ENCODE data around the gene CCDC57.

Gene CCDC57

DNA sequence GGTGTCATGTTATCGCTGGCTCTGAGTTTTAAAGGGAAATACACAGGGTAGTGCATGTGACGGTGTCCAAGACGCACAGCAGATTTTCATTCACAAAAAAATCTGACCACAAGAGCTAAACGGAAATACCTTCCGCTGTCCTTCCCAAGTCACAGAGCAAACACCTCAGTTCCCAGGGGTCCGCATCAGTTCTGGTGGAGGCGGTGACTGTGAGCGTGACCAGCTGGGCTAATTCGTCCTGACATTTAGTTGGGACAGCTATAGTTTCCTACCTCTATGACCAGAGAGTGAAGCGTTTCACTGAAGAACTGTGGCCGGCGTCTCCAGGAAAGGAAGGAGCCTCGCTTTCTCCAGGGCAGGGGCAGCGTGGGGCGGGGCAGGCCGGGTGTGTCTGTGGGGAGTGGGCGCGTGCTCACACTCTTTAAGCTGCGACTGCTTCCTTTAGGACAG, 104.1 kb downstream of the CCDC57 start:
- Mint-ChIP-seq H3K36me3 (ENCODE audit: low read depth) (no peaks in the 10 kb centered on the region), H3K4me3 (no peak overlapping the region), H3K9me3 (no peaks in the 10 kb centered on the region), H3K4me1 (ENCODE audit: low read depth) (peaks cover 32% of the 10 kb centered on the region), H3K27ac (peak overlapping the region; percentile 58), H3K27me3 (no peaks in the 10 kb centered on the region)

DNA sequence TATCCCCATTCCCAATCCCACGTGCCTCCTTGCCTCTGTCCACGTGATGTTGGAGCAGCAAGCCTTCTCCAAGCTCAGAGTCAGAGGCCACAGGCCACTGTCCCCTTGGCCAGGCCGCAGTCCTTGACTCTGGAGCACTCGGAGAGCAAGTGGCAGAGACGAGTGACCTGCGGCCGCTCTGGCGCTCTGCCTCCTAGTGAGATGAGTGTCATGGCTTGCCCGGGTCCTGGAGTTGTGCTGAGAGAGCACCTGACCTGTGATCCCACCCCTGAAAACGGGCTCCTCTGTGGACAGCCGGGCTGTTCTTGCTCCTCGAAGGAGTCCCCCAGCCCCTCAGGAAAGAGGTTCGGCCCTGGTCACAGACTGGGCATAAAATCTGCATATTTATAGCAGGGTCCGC, 104.6 kb downstream of the CCDC57 start:
- Mint-ChIP-seq H3K27ac (no peak overlapping the region), H3K9me3 (no peaks in the 10 kb centered on the region), H3K4me1 (ENCODE audit: low read depth) (peaks cover 32% of the 10 kb centered on the region), H3K4me3 (no peak overlapping the region), H3K36me3 (ENCODE audit: low read depth) (no peaks in the 10 kb centered on the region), H3K27me3 (no peaks in the 10 kb centered on the region)

DNA sequence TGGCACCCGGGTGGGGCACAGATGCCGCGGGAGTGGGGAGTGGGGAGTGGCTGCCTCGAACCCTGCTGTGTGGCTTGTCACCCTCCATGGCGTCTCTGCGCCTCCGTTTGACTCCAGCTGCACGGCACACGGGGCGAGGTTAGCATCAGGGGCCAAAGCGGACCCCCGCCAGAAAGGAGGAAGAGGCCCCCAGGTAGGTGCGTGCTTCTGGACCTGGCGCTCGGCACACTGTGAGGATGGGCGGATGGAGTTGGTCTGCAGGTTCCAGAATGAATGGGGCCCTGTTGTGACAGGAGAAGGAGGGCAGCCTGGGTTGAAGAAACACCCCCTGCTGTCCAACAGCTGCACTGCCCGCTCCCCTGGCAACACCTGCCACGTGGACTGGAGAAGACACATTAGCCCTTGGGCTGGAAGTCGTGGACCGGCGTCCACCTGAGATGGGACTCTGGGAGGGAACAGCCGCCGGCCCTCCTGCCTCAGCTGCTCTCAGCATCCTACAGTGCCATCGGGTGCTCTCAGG, 105.2 kb downstream of the CCDC57 start:
- Mint-ChIP-seq H3K36me3 (ENCODE audit: low read depth) (no peaks in the 10 kb centered on the region), H3K4me3 (no peak overlapping the region), H3K27ac (peak overlapping the region; percentile 97), H3K9me3 (no peaks in the 10 kb centered on the region), H3K4me1 (ENCODE audit: low read depth) (peaks cover 33% of the 10 kb centered on the region), H3K27me3 (no peaks in the 10 kb centered on the region)

DNA sequence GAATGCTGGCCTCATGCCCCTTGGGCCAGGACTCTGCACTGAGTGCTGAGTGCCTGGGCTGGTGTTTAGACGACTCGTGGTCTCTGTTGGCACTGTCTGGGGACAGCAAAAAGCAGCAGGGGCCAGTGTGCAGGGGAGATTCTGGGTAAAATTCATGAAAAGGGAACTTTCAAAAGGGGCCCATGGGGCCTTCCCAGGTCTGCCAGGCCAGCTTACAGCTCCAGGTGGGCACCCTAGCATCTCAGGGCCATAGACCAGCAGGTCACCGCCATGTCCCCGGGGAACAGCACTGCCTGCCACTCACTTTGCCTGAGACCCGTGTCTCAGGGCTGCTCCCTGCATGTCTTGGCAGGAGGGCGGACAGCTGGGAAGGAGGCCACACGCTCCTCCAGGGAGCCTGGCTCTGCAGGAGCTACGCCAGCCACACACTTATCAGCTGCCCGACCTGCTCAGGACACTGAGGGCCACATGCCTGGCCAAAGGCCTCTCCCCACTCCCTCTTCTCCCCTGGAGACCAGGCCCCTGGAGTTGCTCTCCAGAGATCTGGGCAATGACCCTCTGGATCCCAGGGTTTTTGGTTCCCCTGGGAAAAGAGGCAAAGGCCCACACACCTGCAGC, 105.8 kb downstream of the CCDC57 start:
- H3K27me3 Mint-ChIP-seq = no peaks in the 10 kb centered on the region
- no peaks in the 10 kb centered on the region for H3K9me3 Mint-ChIP-seq
- peak overlapping the region; percentile 97 for H3K27ac Mint-ChIP-seq
- peaks cover 36% of the 10 kb centered on the region for H3K4me1 Mint-ChIP-seq (ENCODE audit: low read depth)
- H3K36me3 Mint-ChIP-seq (ENCODE audit: low read depth) = no peaks in the 10 kb centered on the region
- H3K4me3 Mint-ChIP-seq = peak overlapping the region; percentile 90

DNA sequence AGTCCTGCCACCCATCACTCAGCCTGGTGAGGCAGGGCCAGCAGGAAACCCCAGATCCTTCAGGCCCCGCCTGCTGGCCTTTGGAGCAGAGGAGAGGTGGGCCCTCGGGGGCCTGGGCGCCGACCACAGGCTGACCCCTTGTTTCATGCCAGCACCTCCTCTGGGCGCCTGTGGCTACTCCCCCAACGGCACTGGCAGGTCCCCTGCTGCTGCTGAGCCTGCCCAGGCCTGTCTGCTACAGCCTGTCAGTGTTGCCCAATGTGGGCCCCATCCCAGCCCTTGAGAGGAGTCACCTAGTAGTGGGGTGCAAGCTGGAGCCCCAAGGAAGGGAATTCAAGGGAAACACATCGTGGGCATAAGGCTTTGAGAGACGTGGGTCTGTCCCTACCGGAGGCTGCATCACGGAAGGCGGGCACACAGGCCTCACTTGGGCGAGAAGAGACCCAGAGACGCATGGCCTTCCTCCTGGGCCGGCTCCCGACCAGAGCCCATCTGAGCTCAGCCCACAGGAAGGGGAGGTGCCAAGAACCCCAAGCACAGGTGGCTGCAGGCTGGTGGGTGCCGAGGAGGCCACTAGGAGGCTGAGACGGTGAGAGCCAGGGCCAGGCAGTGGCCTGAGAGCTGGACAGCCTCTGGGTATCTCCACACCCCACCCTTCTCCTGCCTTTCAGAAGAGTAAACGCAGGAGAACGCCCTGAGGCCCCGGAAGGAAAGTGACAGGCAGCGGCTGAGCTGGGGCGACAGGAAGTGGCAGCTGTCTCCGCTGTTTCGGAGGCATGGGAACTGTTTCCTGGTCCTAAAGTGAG, 106.6 kb downstream of the CCDC57 start:
- H3K9me3 Mint-ChIP-seq = no peaks in the 10 kb centered on the region
- peaks cover 36% of the 10 kb centered on the region for H3K4me1 Mint-ChIP-seq (ENCODE audit: low read depth)
- no peaks in the 10 kb centered on the region for H3K27me3 Mint-ChIP-seq
- peak overlapping the region; percentile 97 for H3K27ac Mint-ChIP-seq
- H3K4me3 Mint-ChIP-seq = peak overlapping the region; percentile 90
- no peaks in the 10 kb centered on the region for H3K36me3 Mint-ChIP-seq (ENCODE audit: low read depth)

DNA sequence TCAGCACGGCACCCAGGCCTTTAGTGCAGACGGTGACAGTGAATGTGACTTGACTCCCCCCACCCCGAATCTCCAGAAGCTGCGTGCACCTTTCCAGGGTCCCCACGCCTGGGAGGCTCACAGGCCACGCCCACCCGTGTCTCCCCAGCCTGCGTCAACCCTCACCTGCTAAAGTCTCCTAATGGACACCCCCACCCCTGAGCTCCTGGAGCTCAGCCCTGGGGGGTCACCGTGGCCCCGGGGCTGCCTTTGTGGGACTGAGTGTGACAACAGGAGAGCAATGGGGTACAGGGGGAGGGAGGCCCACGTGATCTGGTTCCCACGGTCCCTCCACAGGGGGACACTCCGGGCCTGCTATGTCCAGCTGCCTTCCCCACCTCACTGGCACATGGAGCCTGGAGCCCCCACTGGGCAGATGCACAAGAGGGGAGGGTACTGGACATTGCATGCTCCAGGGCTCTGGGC, 107.2 kb downstream of the CCDC57 start:
- Mint-ChIP-seq H3K4me3 (peak overlapping the region; percentile 90), H3K36me3 (ENCODE audit: low read depth) (no peaks in the 10 kb centered on the region), H3K9me3 (no peaks in the 10 kb centered on the region), H3K27ac (peak overlapping the region; percentile 97), H3K27me3 (no peaks in the 10 kb centered on the region), H3K4me1 (ENCODE audit: low read depth) (peaks cover 33% of the 10 kb centered on the region)

DNA sequence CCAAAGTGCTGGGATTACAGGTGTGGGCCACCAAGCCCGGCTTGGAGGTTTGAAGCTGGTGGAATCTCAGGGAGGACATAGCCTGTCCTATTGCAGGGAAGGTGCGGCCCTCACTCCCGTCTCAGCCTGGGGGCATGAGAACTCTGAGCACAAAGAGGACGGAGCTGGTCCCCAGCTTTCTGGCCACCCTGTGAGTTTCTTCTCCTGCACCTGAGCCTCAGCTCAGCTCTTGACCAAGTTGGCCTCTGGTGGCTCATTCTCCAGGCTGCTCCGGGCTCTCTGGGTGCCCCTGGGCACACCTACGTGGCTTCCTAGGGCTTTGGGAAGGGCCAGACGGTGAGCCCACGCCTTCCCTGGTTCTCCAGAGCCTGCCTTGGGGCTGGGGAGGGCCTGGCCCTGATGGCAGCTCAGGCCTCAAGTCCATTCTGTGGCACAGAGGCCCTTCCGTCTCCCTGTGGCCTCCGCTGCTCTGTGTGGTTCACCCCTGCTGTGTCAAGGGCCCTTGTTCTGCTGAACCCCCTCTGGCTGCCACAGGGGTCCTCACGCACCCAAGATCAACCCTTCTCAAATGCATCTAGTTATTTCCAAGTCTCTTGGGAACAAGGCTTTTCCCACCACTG, 107.7 kb downstream of the CCDC57 start:
- H3K27ac Mint-ChIP-seq = peak overlapping the region; percentile 97
- no peaks in the 10 kb centered on the region for H3K9me3 Mint-ChIP-seq
- H3K4me3 Mint-ChIP-seq = peak overlapping the region; percentile 90
- H3K27me3 Mint-ChIP-seq = no peaks in the 10 kb centered on the region
- H3K4me1 Mint-ChIP-seq (ENCODE audit: low read depth) = peaks cover 33% of the 10 kb centered on the region
- H3K36me3 Mint-ChIP-seq (ENCODE audit: low read depth) = no peaks in the 10 kb centered on the region

DNA sequence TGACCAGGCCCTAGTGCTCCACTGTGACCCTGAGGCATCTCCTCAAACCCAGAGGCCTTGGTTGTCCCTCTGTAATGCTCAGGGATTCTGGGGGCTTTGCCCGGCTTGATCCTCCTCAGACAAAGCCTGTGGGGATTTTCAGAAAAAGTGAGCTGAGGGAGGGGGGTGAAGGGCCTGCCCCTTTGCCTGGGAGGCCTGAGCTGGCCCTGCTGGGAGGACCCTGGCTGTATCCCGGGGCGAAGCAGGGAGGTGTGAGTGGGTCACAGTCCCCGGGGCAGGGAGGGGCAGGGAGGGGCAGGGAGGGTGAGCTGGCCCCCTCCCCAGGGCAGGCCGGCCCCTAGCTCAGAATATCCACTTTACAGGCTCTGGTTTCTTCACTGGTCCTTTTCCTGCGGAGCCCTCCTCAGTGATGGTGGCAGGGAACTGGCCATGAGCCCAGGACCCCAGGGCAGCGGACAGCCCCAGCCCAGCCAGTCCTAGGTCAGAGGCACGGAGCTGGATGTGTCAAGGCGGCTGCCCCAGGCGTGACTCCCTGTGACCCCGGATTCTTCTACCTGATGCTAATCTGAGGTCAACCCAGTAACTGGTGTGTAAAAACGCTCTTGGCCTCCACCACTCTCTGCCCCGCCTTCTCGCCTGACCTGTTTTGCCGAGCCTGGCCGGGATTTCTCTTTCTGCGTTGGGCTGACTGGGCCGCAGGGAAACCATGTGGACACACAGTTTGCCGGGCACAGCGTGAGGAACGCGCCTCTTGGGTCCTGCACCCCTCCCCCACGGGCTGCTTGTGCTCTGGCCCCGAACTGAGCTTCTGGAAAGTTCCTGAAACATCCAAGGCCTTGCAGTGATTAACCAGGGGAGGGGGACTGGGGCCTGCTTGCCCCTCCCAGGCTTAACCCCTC, 108.8 kb downstream of the CCDC57 start:
- Mint-ChIP-seq H3K27ac (no peak overlapping the region), H3K4me3 (no peak overlapping the region), H3K36me3 (ENCODE audit: low read depth) (no peaks in the 10 kb centered on the region), H3K9me3 (no peaks in the 10 kb centered on the region), H3K4me1 (ENCODE audit: low read depth) (peaks cover 30% of the 10 kb centered on the region), H3K27me3 (no peaks in the 10 kb centered on the region)

DNA sequence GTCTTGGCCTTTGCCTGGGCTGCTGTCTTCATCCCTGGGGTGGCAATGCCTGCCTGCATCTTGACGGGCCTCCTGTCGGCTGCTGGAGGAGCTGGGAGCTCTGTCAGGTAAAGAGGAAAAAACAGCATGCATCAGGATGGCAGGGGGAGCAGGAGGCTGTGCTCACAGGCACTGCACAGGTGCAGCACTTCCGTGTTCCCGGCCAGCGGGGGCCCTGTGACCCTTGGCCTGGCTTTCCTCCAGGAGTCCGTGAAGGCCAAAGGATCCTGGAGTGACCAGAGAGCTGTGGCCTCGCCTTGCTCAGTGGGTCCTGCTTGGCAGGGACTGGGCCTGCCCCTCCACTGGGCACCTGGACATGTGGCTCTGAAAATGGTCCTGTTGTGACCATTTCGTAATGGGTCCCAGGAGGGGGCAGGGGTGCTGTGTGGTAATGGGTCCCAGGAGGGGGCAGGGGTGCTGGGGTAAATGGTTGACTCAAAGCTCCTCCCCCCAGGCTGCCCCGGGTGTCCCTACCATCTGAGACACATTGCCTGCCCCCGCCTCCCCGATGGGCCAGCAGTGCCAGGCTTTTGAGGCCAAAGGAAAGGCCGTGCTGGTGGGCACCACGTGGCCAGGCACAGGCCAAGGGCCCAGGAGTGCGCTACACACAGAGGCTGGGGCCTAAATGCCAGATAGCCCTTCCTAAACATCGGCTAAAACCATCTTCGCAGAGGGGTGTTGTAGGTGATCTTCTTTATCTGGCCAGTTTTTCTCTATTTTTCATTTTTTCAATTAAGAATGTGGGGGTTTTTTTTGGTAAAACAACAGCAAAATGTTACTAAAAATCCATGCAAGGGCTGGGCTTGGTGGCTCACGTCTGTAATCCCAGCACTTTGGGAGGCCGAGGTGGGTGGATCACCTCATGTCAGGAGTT, 110.6 kb downstream of the CCDC57 start:
- Mint-ChIP-seq H3K27me3 (no peaks in the 10 kb centered on the region), H3K27ac (peak overlapping the region; percentile 76), H3K36me3 (ENCODE audit: low read depth) (no peaks in the 10 kb centered on the region), H3K9me3 (no peaks in the 10 kb centered on the region), H3K4me3 (no peak overlapping the region), H3K4me1 (ENCODE audit: low read depth) (peaks cover 29% of the 10 kb centered on the region)

DNA sequence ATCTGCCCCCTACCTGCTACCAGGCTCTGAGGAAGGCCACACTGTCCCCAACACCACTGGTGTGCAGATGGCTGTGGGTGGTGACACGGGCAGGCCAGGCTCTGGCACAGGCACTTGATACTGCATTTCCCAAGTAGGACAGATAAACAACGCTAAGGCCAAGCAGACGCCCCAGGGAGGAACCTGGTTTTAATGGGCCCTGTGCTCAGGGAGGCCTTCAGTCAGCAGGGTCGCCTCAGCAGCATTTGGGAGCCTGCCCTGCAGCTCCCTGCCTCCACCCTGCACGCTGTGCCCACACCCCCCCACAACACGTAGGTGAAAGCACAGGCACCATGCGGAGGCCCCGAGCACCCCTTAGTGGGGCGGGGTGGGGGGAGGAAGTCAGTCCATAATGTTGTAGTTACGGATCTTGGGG, 111.3 kb downstream of the CCDC57 start:
- Mint-ChIP-seq H3K27ac (no peak overlapping the region), H3K4me3 (peak overlapping the region; percentile 41), H3K27me3 (no peaks in the 10 kb centered on the region), H3K36me3 (ENCODE audit: low read depth) (no peaks in the 10 kb centered on the region), H3K4me1 (ENCODE audit: low read depth) (peaks cover 22% of the 10 kb centered on the region), H3K9me3 (no peaks in the 10 kb centered on the region)

DNA sequence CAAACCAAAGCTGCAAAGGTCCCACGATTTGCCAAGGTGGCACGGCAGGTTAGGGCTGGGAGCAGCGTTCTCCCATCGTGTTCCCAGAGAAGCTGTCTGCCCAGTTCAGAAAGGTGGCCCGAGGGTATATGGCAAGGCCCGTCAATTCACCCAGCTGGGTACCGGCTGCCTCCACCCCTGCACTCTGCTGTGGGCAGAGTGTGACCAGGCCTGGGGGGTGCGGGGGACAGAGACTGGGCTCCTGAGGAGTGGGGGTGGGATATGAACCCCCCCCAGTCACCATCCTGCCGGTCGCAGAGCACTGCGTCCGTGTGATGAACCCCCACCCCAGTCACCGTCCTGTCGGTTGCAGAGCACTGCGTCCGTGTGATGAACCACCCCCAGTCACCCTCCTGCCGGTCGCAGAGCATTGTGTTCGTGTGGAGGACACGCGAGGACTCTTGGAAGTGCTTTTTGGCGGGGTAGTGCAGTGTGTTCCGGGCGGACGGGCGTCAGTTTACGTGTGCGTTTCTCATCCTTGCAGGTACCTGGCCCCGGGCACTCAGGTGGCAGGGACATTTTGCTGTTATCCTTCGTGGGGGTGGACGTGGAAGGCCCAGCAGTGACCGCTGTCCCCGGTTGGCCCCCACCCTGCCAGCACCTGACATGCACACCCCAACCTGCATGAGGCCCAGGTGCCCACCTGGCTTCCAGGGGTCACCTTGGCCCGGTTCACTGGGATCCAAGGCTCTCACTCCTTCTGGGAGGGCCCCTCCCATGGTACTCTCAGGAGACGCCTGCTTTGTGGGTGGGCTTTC, 111.9 kb downstream of the CCDC57 start:
- Mint-ChIP-seq H3K4me1 (ENCODE audit: low read depth) (peaks cover 21% of the 10 kb centered on the region), H3K27ac (peak overlapping the region; percentile 31), H3K4me3 (peak overlapping the region; percentile 83), H3K9me3 (no peaks in the 10 kb centered on the region), H3K27me3 (no peaks in the 10 kb centered on the region), H3K36me3 (ENCODE audit: low read depth) (no peaks in the 10 kb centered on the region)

DNA sequence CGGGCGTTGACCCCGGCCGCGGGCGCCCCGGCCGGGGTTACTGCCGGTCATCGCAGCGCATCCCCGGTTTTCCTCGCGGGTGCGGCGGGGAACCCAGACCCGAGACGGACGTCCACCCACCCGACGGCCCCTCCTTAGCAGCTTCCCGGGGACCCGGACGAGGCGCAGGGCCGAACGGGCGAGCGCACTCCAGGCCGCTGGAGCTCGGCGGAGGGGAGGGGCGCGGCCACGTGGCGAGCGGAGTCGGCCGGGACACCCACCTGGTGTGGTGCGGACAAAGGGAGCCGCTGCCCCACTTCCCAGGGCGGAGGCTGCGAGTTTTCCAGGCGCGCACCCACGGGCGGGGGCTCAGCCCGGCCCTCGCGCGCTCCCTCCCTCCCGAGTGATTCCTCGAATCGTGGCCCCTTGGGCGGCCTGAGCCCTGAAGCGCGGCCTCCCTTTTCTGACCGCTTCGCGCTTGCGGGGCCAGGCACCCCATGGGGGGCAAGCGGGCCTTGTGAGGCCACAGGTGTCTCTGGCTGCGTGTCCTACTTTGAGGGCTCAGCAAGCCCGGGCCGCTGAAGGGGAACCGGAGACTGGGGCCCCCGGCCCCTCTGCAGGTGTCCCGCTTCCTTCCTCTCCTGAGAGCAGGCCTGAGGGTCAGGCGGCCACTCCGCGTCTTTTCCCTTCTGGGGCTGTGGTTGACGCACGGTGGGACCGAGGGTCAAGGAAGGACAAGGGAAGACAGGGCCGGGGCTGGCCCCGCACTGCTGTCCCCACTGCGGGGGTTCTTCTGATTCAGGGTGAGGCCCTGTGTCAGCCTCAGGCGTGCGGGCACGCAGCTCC, 113.5 kb downstream of the CCDC57 start:
- Mint-ChIP-seq H3K9me3 (no peaks in the 10 kb centered on the region), H3K4me3 (peak overlapping the region; percentile 83), H3K27me3 (no peaks in the 10 kb centered on the region), H3K27ac (peak overlapping the region; percentile 84), H3K36me3 (ENCODE audit: low read depth) (no peaks in the 10 kb centered on the region), H3K4me1 (ENCODE audit: low read depth) (peaks cover 15% of the 10 kb centered on the region)

Measured in stimulated activated naive CD8-positive, alpha-beta T cell treated with anti-CD3 and anti-CD28 coated beads, Interleukin-15, Interleukin-2, amounts not matched to agents 100 ng/mL and 50 ng/mL, for 24 hours (primary cell).